Effector memory CD8-positive, alpha-beta T cell (primary cell): ENCODE results near the gene G0S2.
"Not testable (repeated sequence)": the region's sequence is repeated elsewhere in the genome, so short reads cannot be mapped to it uniquely, and the experiment has no call there.

Experiments used
- ATAC-seq: fragments of 150-1000 bp; cut with Tn5 transposase; replicated peaks from 2 replicates; pipeline ENCODE4 v1.10.0; 2021; ENCODE audit warnings: mild to moderate bottlenecking, moderate library complexity
- DNase-seq, 3 experiments: peaks; one replicate each; pipeline ENCODE4 v3.0.0; 2021
- H3K27ac Mint-ChIP-seq, 2 donors: one replicate each; pipeline ENCODE4 v1.8.0; 2022; ENCODE audit warnings: mild to moderate bottlenecking in 2 of 2, mixed read lengths in 2 of 2, moderate library complexity in 2 of 2
- H3K27me3 Mint-ChIP-seq, 2 donors: one replicate each; pipeline ENCODE4 v1.8.0; 2022; ENCODE audit warnings: mixed read lengths in 2 of 2
- H3K36me3 Mint-ChIP-seq: one replicate; pipeline ENCODE4 v1.8.0; 2022; ENCODE audit warnings: mild to moderate bottlenecking, moderate library complexity, mixed read lengths; ENCODE audit not compliant: insufficient read depth
- H3K4me1 Mint-ChIP-seq, 2 donors: one replicate each; pipeline ENCODE4 v1.8.0; 2022; ENCODE audit warnings: low read depth in 2 of 2, mixed read lengths in 2 of 2
- H3K4me3 Mint-ChIP-seq, 2 donors: one replicate each; pipeline ENCODE4 v1.8.0; 2022; ENCODE audit warnings: mild to moderate bottlenecking in 2 of 2, mixed read lengths in 2 of 2, moderate library complexity in 2 of 2
- H3K9me3 Mint-ChIP-seq, 2 donors: one replicate each; pipeline ENCODE4 v1.8.0; 2022; ENCODE audit warnings: mixed read lengths in 2 of 2

Gene G0S2

GRCh38 chr1:209675565-209676154, 448 bp downstream of the G0S2 start:
- peak overlapping the region; percentile 64 to 80 for H3K4me3 Mint-ChIP-seq
- peaks cover 59 to 64% of the 10 kb centered on the region in 2 donors for H3K27me3 Mint-ChIP-seq
- DNase-seq (no peak), ATAC-seq (no peak)
- peaks cover 9% of the 10 kb centered on the region for H3K36me3 Mint-ChIP-seq
- H3K9me3 Mint-ChIP-seq: no peaks in the 10 kb centered on the region
- H3K4me1 Mint-ChIP-seq: peaks cover 18 to 30% of the 10 kb centered on the region in 2 donors
- H3K27ac Mint-ChIP-seq: no peak overlapping the region

- H3K4me1 Mint-ChIP-seq: peaks cover 11 to 16% of the 10 kb centered on the region in 2 donors
- H3K36me3 Mint-ChIP-seq: peaks cover 5% of the 10 kb centered on the region
- H3K27me3 Mint-ChIP-seq: peaks cover 63 to 67% of the 10 kb centered on the region in 2 donors
- no peak overlapping the region for H3K27ac Mint-ChIP-seq
- no peak overlapping the region for H3K4me3 Mint-ChIP-seq
- no peaks in the 10 kb centered on the region for H3K9me3 Mint-ChIP-seq
- DNase-seq (no peak), ATAC-seq (no peak)
Measured at GRCh38 chr1:209678981-209679539, 3.8 kb downstream of the G0S2 start.

- ATAC-seq (peak; percentile 83), DNase-seq (peak in 1 of 3 experiments; percentile 4)
- peaks cover 8 to 23% of the 10 kb centered on the region in 2 donors for H3K4me1 Mint-ChIP-seq
- peak overlapping the region; percentile 35 to 68 for H3K4me3 Mint-ChIP-seq
- peaks cover 0 to 11% of the 10 kb centered on the region in 2 donors for H3K27me3 Mint-ChIP-seq
- no peaks in the 10 kb centered on the region for H3K9me3 Mint-ChIP-seq
- H3K36me3 Mint-ChIP-seq: peaks cover 4% of the 10 kb centered on the region
- H3K27ac Mint-ChIP-seq: peak overlapping the region; percentile 53 to 58
Measured at GRCh38 chr1:209685821-209686220, 10.6 kb downstream of the G0S2 start.

GRCh38 chr1:209686322-209686721, 11.1 kb downstream of the G0S2 start:
- H3K36me3 Mint-ChIP-seq: peaks cover 4% of the 10 kb centered on the region

DNA sequence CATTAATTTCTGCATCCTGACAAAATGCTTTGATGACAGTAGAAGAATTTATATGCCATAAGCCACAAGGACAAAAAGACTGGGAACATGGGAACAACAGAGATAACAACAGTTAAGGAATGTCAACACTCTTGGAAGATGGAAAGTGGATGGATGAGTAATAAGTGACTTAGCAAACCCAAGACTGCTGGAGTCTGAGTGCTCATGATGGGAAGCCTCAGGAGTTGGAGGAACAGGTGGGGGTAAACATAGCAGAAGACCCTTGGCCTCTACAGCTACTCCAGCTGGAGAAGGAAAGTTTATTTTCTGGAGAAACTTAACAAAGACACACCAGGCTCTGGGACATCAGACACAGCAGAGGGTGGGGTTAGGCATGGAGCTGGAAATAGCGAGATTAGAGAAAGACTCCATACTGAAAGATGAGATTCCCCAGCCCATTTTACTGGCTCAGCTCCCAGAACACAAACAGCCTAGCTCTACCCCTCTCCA, 13.6 kb downstream of the G0S2 start:
- ATAC-seq: no peak
- H3K4me1 Mint-ChIP-seq: peaks cover 8 to 25% of the 10 kb centered on the region in 2 donors

More at GRCh38 chr1:209686322-209686721, 11.1 kb downstream of the G0S2 start:
- Mint-ChIP-seq H3K9me3 (no peaks in the 10 kb centered on the region), H3K27me3 (peaks cover 0 to 7% of the 10 kb centered on the region in 2 donors), H3K27ac (peak overlapping the region; percentile 53 to 58), H3K4me3 (peak overlapping the region; percentile 35 to 68), H3K4me1 (peaks cover 8 to 23% of the 10 kb centered on the region in 2 donors)
- no peak for ATAC-seq
- DNase-seq: no peak

GRCh38 chr1:209689477-209689876, 14.3 kb downstream of the G0S2 start:
- H3K9me3 Mint-ChIP-seq: no peaks in the 10 kb centered on the region
- no peak for DNase-seq
- H3K36me3 Mint-ChIP-seq: peaks cover 4% of the 10 kb centered on the region
- H3K4me3 Mint-ChIP-seq: no peak overlapping the region
- peaks cover 8 to 25% of the 10 kb centered on the region in 2 donors for H3K4me1 Mint-ChIP-seq
- ATAC-seq: no peak
- no peak overlapping the region for H3K27ac Mint-ChIP-seq
- H3K27me3 Mint-ChIP-seq: no peaks in the 10 kb centered on the region

More for the DNA sequence above, 13.6 kb downstream of the G0S2 start:
- Mint-ChIP-seq H3K27ac (no peak overlapping the region), H3K9me3 (no peaks in the 10 kb centered on the region), H3K36me3 (peaks cover 4% of the 10 kb centered on the region), H3K27me3 (no peaks in the 10 kb centered on the region), H3K4me3 (no peak overlapping the region)
- DNase-seq: no peak

- ATAC-seq (no peak), DNase-seq (no peak)
- Mint-ChIP-seq H3K4me3 (no peak overlapping the region), H3K9me3 (no peaks in the 10 kb centered on the region), H3K36me3 (no peaks in the 10 kb centered on the region), H3K4me1 (peaks cover 3 to 13% of the 10 kb centered on the region in 2 donors), H3K27ac (no peak overlapping the region), H3K27me3 (no peaks in the 10 kb centered on the region)
Measured at GRCh38 chr1:209691237-209691636, 16.0 kb downstream of the G0S2 start.

GRCh38 chr1:209692296-209692695, 17.1 kb downstream of the G0S2 start:
- no peak overlapping the region for H3K4me3 Mint-ChIP-seq

DNA sequence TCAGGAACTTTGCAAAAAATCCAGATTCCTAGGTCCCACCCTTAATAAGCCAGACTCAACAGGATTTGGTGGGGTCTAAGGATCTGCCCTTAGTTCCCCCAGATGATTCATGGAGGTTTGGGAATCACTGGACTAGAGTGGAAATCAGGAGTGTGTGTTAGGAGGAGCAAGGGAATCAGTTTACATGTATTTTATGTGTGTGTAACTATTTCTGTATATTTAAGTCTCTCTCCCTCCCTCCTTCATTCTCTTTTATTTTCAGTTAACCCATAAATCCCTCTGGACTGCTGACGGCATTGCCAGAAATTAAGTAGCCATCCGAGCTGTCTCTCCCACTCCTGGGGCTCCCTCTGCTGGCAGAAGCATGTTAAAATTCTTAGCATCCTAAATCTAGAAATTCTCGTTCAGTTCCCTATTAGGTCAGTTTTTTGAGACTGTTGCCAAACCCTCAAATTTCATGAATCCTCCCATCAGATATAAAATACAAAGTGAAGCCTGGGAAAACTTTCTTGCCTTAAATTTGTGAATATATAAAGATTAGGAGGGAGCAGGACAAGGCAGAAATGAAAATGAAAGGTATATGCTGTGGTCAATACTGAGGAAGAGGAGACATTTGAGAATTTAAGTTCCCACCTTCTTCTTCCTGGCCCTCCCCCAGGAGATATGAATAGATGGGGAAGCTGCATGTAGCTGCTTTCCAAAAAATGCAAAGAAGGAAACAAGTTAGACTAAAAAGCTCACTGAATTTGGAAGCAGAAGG, 17.7 kb downstream of the G0S2 start:
- H3K4me1 Mint-ChIP-seq: peaks cover 0 to 9% of the 10 kb centered on the region in 2 donors

More at GRCh38 chr1:209692296-209692695, 17.1 kb downstream of the G0S2 start:
- no peaks in the 10 kb centered on the region for H3K27me3 Mint-ChIP-seq
- no peaks in the 10 kb centered on the region for H3K9me3 Mint-ChIP-seq
- no peak for DNase-seq
- H3K4me1 Mint-ChIP-seq: peaks cover 0 to 8% of the 10 kb centered on the region in 2 donors
- H3K27ac Mint-ChIP-seq: no peak overlapping the region
- no peak for ATAC-seq
- no peaks in the 10 kb centered on the region for H3K36me3 Mint-ChIP-seq

DNA sequence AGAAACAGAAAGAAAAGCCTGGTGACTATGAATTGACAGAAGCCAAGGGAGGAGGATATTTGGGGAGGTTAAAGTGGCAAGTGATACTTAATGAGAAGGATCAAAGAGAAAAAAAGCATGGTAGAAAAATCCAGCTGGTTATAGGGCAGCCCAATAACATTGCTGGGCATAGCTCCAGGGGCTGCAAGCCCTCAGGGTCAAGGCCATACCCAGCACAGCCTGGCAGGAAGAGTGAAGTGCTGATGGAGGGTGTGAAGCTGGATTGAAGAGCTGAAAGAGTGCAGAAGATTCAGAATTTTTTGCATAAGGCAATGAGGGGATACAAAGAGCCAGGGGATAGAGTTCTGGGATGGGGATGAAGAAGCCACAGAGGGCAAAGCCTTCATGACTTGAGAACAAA, 21.5 kb downstream of the G0S2 start:
- H3K27me3 Mint-ChIP-seq: peaks cover 5 to 9% of the 10 kb centered on the region in 2 donors
- H3K36me3 Mint-ChIP-seq: no peaks in the 10 kb centered on the region
- no peak for ATAC-seq
- H3K9me3 Mint-ChIP-seq: no peaks in the 10 kb centered on the region
- H3K4me3 Mint-ChIP-seq: no peak overlapping the region
- no peak for DNase-seq
- peaks cover 0 to 5% of the 10 kb centered on the region in 2 donors for H3K4me1 Mint-ChIP-seq
- peak overlapping the region in 1 of 2 donors; percentile 1 for H3K27ac Mint-ChIP-seq

More for the DNA sequence above, 17.7 kb downstream of the G0S2 start:
- peak; percentile 41 for ATAC-seq
- H3K27ac Mint-ChIP-seq: no peak overlapping the region
- H3K9me3 Mint-ChIP-seq: no peaks in the 10 kb centered on the region
- H3K36me3 Mint-ChIP-seq: no peaks in the 10 kb centered on the region
- no peaks in the 10 kb centered on the region for H3K27me3 Mint-ChIP-seq
- no peak overlapping the region for H3K4me3 Mint-ChIP-seq
- DNase-seq: peak; percentile 56 to 66 (median 57)

- peak overlapping the region in 1 of 2 donors; percentile 1 for H3K27ac Mint-ChIP-seq
- no peaks in the 10 kb centered on the region for H3K36me3 Mint-ChIP-seq
- peaks cover 5 to 14% of the 10 kb centered on the region in 2 donors for H3K27me3 Mint-ChIP-seq
- ATAC-seq: no peak
- H3K4me3 Mint-ChIP-seq: no peak overlapping the region
- H3K4me1 Mint-ChIP-seq: peaks cover 0 to 5% of the 10 kb centered on the region in 2 donors
- DNase-seq: no peak
- no peaks in the 10 kb centered on the region for H3K9me3 Mint-ChIP-seq
Measured at GRCh38 chr1:209697126-209697525, 21.9 kb downstream of the G0S2 start.

GRCh38 chr1:209700686-209701085, 25.5 kb downstream of the G0S2 start:
- H3K27ac Mint-ChIP-seq, H3K9me3 Mint-ChIP-seq, DNase-seq, H3K4me3 Mint-ChIP-seq, H3K4me1 Mint-ChIP-seq, ATAC-seq, H3K36me3 Mint-ChIP-seq: not testable (repeated sequence)
- H3K27me3 Mint-ChIP-seq: peaks cover 13 to 26% of the 10 kb centered on the region in 2 donors

GRCh38 chr1:209702832-209703231, 27.6 kb downstream of the G0S2 start:
- no peaks in the 10 kb centered on the region for H3K36me3 Mint-ChIP-seq
- no peaks in the 10 kb centered on the region for H3K4me1 Mint-ChIP-seq
- ATAC-seq (no peak), DNase-seq (no peak)
- H3K9me3 Mint-ChIP-seq: no peaks in the 10 kb centered on the region
- H3K27me3 Mint-ChIP-seq: peaks cover 13 to 26% of the 10 kb centered on the region in 2 donors
- H3K4me3 Mint-ChIP-seq: no peak overlapping the region
- H3K27ac Mint-ChIP-seq: no peak overlapping the region
